ENCODE results near the gene DCAF16.

The DCAF16 gene

GRCh38 chr4:17786567-17786966 lies 24.0 kb downstream of the DCAF16 start:
- H3K4me3 ChIP-seq (ENCODE audit: low read depth, low read length): no peak overlapping the region
- TF ChIP-seq CTCF (IDR thresholded peaks at IDR 0.05; ENCODE audit: low read depth, low read length, missing control alignments): no peak
- DNase-seq (ENCODE audit: low read depth): no peak

GRCh38 chr4:17785858-17786257 lies 24.7 kb downstream of the DCAF16 start:
- no peak for TF ChIP-seq CTCF (IDR thresholded peaks at IDR 0.05; ENCODE audit: low read depth, low read length, missing control alignments)
- no peak overlapping the region for H3K4me3 ChIP-seq (ENCODE audit: low read depth, low read length)
- DNase-seq (ENCODE audit: low read depth): no peak

- no peak for DNase-seq (ENCODE audit: low read depth)
- no peak for TF ChIP-seq CTCF (IDR thresholded peaks at IDR 0.05; ENCODE audit: low read depth, low read length, missing control alignments)
- no peak within 1 kb of the TSS for H3K4me3 ChIP-seq (ENCODE audit: low read depth, low read length)
These were observed 29.0 kb downstream of the DCAF16 start, which contains the start of gene FAM184B for GRCh38 chr4:17781300-17782287. FAM184B (minus strand) TSS chr4:17781621; CDS start chr4:17781299, 322 bp downstream.

GRCh38 chr4:17780501-17781299 lies 29.9 kb downstream of the DCAF16 start:
- no peak for DNase-seq (ENCODE audit: low read depth)
- no peak for TF ChIP-seq CTCF (IDR thresholded peaks at IDR 0.05; ENCODE audit: low read depth, low read length, missing control alignments)
- H3K4me3 ChIP-seq (ENCODE audit: low read depth, low read length): no peak overlapping the region

- no peak overlapping the region for H3K4me3 ChIP-seq (ENCODE audit: low read depth, low read length)
- TF ChIP-seq CTCF (IDR thresholded peaks at IDR 0.05; ENCODE audit: low read depth, low read length, missing control alignments): no peak
- DNase-seq (ENCODE audit: low read depth): no peak
These were observed 32.1 kb downstream of the DCAF16 start for GRCh38 chr4:17778431-17778830.

- no peak for TF ChIP-seq CTCF (IDR thresholded peaks at IDR 0.05; ENCODE audit: low read depth, low read length, missing control alignments)
- H3K4me3 ChIP-seq (ENCODE audit: low read depth, low read length): no peak overlapping the region
- DNase-seq (ENCODE audit: low read depth): no peak
These were observed 37.3 kb downstream of the DCAF16 start for GRCh38 chr4:17773135-17773698.

All from GM12864 (cell line).